Body of pancreas (tissue), 4 donors: ENCODE measurements around the gene TMC1.

Experiments used
- POLR2A ChIP-seq, 3 donors: fragments of 450-650 bp; IDR thresholded peaks; one replicate each; pipeline ENCODE4 v1.6.1; 2016; ENCODE audit warnings: antibody characterized with exemption in 3 of 3, mild to moderate bottlenecking in 2 of 3
- TF ChIP-seq, protein P1 (sequence below), 7 experiments: fragments of 450-650 bp in 4 of 7; fragments of 200-600 bp in 3 of 7; sonication (generic) in 3 of 7; IDR thresholded peaks; one replicate each; pipeline ENCODE4 v1.5.1; 2016 to 2019; ENCODE audit warnings: antibody characterized with exemption in 7 of 7

DNA sequence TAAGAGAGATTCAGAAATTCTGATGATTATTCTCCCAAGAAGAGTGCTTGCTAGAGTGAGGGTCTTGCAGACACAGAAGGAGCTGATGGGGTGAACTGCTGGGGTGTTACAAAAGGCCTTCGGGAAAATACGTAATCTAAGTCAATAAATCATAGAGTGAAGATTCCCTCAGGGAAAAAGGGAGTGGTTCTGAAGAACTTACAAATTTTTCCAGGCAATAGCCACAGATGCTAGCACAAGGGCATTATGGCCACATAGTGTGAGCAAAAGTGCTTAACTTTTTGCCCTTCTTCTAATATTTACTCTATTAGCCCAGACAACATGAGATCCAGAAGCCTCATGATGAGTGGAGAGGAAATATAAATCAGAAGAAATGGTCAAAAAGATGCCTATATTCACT is 137.3 kb downstream of the TMC1 start:
- TF ChIP-seq POLR2A (IDR thresholded peaks at IDR 0.05): no peak
- TF ChIP-seq, protein P1, sequence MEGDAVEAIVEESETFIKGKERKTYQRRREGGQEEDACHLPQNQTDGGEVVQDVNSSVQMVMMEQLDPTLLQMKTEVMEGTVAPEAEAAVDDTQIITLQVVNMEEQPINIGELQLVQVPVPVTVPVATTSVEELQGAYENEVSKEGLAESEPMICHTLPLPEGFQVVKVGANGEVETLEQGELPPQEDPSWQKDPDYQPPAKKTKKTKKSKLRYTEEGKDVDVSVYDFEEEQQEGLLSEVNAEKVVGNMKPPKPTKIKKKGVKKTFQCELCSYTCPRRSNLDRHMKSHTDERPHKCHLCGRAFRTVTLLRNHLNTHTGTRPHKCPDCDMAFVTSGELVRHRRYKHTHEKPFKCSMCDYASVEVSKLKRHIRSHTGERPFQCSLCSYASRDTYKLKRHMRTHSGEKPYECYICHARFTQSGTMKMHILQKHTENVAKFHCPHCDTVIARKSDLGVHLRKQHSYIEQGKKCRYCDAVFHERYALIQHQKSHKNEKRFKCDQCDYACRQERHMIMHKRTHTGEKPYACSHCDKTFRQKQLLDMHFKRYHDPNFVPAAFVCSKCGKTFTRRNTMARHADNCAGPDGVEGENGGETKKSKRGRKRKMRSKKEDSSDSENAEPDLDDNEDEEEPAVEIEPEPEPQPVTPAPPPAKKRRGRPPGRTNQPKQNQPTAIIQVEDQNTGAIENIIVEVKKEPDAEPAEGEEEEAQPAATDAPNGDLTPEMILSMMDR (IDR thresholded peaks at IDR 0.05): no peak
